HAP-1 (cell line): ENCODE measurements around the gene PSMD2.
"Not testable (repeated sequence)": the region's sequence is repeated elsewhere in the genome, so short reads cannot be mapped to it uniquely, and the experiment has no call there.

Experiments
- DNase-seq, 2 experiments: peaks; one replicate each; pipeline ENCODE4 v3.0.0-alpha.2; 2016 to 2020; ENCODE audit warnings: low spot score in 2 of 2
- H3K27me3 ChIP-seq: fragments of 250-450 bp; sonication (Bioruptor Pico); 2 replicates; pipeline ENCODE4 v1.5.1; 2020; ENCODE audit warnings: low read depth, mild to moderate bottlenecking, moderate library complexity
- H3K36me3 ChIP-seq: fragments of 250-450 bp; sonication (Bioruptor Pico); replicated peaks from 2 replicates; pipeline ENCODE4 v1.5.1; 2020; ENCODE audit warnings: mild to moderate bottlenecking
- H3K4me1 ChIP-seq: fragments of 250-450 bp; sonication (Bioruptor Pico); 2 replicates; pipeline ENCODE4 v1.5.1; 2020; ENCODE audit warnings: mild to moderate bottlenecking
- H3K4me3 ChIP-seq: fragments of 250-450 bp; sonication (Bioruptor Pico); 2 replicates; pipeline ENCODE4 v1.5.1; 2020; ENCODE audit warnings: mild to moderate bottlenecking, moderate library complexity
- H3K9me3 ChIP-seq: fragments of 250-450 bp; sonication (Bioruptor Pico); 2 replicates; pipeline ENCODE4 v1.5.1; 2020; ENCODE audit warnings: mild to moderate bottlenecking, moderate library complexity
- in situ Hi-C: fragments of 300-500 bp; cut with MboI; formaldehyde crosslinking; loops from 3 replicates; pipeline ENCODE4 v1.14.3; 2020; ENCODE audit warnings: low sequenced_read_pairs, inconsistent platforms, mixed read lengths

The PSMD2 gene

GRCh38 chr3:184261854-184262763 lies 36.9 kb upstream of the PSMD2 start:
- DNase-seq, result no peak
- H3K27me3 ChIP-seq, result peaks cover 13% of the 10 kb centered on the region
- H3K9me3 ChIP-seq, result no peaks in the 10 kb centered on the region
- H3K4me3 ChIP-seq, result peak overlapping the region; percentile 34
- H3K36me3 ChIP-seq, result no peaks in the 10 kb centered on the region
- in situ Hi-C loops, result no loop called here
- peaks cover 8% of the 10 kb centered on the region for H3K4me1 ChIP-seq

- no peak for DNase-seq
- H3K36me3 ChIP-seq, result no peaks in the 10 kb centered on the region
- H3K4me1 ChIP-seq, result peaks cover 8% of the 10 kb centered on the region
- H3K9me3 ChIP-seq, result no peaks in the 10 kb centered on the region
- in situ Hi-C loops, result no loop called here
- H3K27me3 ChIP-seq, result peaks cover 13% of the 10 kb centered on the region
- peak overlapping the region; percentile 34; the same call in 1 of the 2 replicates for H3K4me3 ChIP-seq
Observed at GRCh38 chr3:184262764-184263179, 36.3 kb upstream of the PSMD2 start.

- H3K9me3 ChIP-seq, H3K4me1 ChIP-seq, H3K27me3 ChIP-seq, in situ Hi-C loops, H3K4me3 ChIP-seq, DNase-seq, H3K36me3 ChIP-seq: not testable (repeated sequence)
Observed at GRCh38 chr3:184267249-184267648, 31.8 kb upstream of the PSMD2 start.

- no peak for DNase-seq
- Histone ChIP-seq H3K4me1 (no peaks in the 10 kb centered on the region), H3K4me3 (no peak overlapping the region), H3K36me3 (no peaks in the 10 kb centered on the region), H3K27me3 (no peaks in the 10 kb centered on the region), H3K9me3 (no peaks in the 10 kb centered on the region)
- in situ Hi-C loops, result no loop called here
Observed at GRCh38 chr3:184272269-184272668, 26.8 kb upstream of the PSMD2 start.

- no peaks in the 10 kb centered on the region for H3K36me3 ChIP-seq
- H3K27me3 ChIP-seq, result no peaks in the 10 kb centered on the region
- H3K9me3 ChIP-seq, result no peaks in the 10 kb centered on the region
- DNase-seq, result no peak
- in situ Hi-C loops, result no loop called here
- no peaks in the 10 kb centered on the region for H3K4me1 ChIP-seq
- no peak overlapping the region for H3K4me3 ChIP-seq
Observed at GRCh38 chr3:184275381-184275701, 23.7 kb upstream of the PSMD2 start.

- no peak for DNase-seq
- Histone ChIP-seq H3K36me3 (no peaks in the 10 kb centered on the region), H3K4me3 (no peak within 1 kb of the TSS), H3K27me3 (no peaks in the 10 kb centered on the region), H3K4me1 (no peaks in the 10 kb centered on the region), H3K9me3 (no peaks in the 10 kb centered on the region)
- in situ Hi-C loops, result no loop called here
Observed at GRCh38 chr3:184275961-184276910, 22.8 kb upstream of the PSMD2 start, which contains the start of gene ECE2. Gene ECE2 (plus strand): TSS chr3:184276022. CDS start chr3:184276154, 132 bp downstream.

- H3K4me1 ChIP-seq, result no peaks in the 10 kb centered on the region
- H3K4me3 ChIP-seq, result no peak overlapping the region
- H3K9me3 ChIP-seq, result no peaks in the 10 kb centered on the region
- no peaks in the 10 kb centered on the region for H3K27me3 ChIP-seq
- no peak for DNase-seq
- H3K36me3 ChIP-seq, result no peaks in the 10 kb centered on the region
- in situ Hi-C loops, result no loop called here
Observed at GRCh38 chr3:184277366-184277765, 21.7 kb upstream of the PSMD2 start.

GRCh38 chr3:184282941-184283340 lies 16.1 kb upstream of the PSMD2 start:
- Histone ChIP-seq H3K4me1 (no peaks in the 10 kb centered on the region), H3K9me3 (no peaks in the 10 kb centered on the region), H3K27me3 (no peaks in the 10 kb centered on the region), H3K4me3 (no peak overlapping the region), H3K36me3 (no peaks in the 10 kb centered on the region)
- in situ Hi-C loops, result no loop called here
- DNase-seq, result no peak

- Histone ChIP-seq H3K9me3 (no peaks in the 10 kb centered on the region), H3K4me1 (no peaks in the 10 kb centered on the region), H3K27me3 (no peaks in the 10 kb centered on the region), H3K36me3 (no peaks in the 10 kb centered on the region), H3K4me3 (no peak overlapping the region)
- DNase-seq, result no peak
- in situ Hi-C loops, result no loop called here
Observed at GRCh38 chr3:184283681-184284080, 15.4 kb upstream of the PSMD2 start.

GRCh38 chr3:184284696-184285095 lies 14.3 kb upstream of the PSMD2 start:
- H3K9me3 ChIP-seq, result no peaks in the 10 kb centered on the region
- H3K4me1 ChIP-seq, result no peaks in the 10 kb centered on the region
- H3K27me3 ChIP-seq, result no peaks in the 10 kb centered on the region; the same call in 1 of the 2 replicates
- DNase-seq, result peak; percentile 55 to 80
- no peaks in the 10 kb centered on the region for H3K36me3 ChIP-seq
- in situ Hi-C loops, result loop anchor here (5.0 kb wide), 1 partner anchor 392 kb away; no protein-coding TSS in a partner anchor
- H3K4me3 ChIP-seq, result no peak overlapping the region

- H3K9me3 ChIP-seq, result no peaks in the 10 kb centered on the region
- H3K36me3 ChIP-seq, result no peaks in the 10 kb centered on the region
- DNase-seq, result peak; percentile 45 to 83
- in situ Hi-C loops, result loop anchor here (5.0 kb wide), 1 partner anchor 397 kb away; no protein-coding TSS in a partner anchor
- no peaks in the 10 kb centered on the region; the same call in 1 of the 2 replicates for H3K27me3 ChIP-seq
- H3K4me1 ChIP-seq, result no peaks in the 10 kb centered on the region
- no peak overlapping the region for H3K4me3 ChIP-seq
Observed at GRCh38 chr3:184289426-184289938, 9.6 kb upstream of the PSMD2 start.

GRCh38 chr3:184290331-184290730 lies 8.7 kb upstream of the PSMD2 start:
- no peaks in the 10 kb centered on the region; the same call in 1 of the 2 replicates for H3K27me3 ChIP-seq
- H3K4me1 ChIP-seq, result no peaks in the 10 kb centered on the region
- H3K9me3 ChIP-seq, result no peaks in the 10 kb centered on the region
- H3K4me3 ChIP-seq, result no peak overlapping the region
- no peak for DNase-seq
- in situ Hi-C loops, result no loop called here
- H3K36me3 ChIP-seq, result no peaks in the 10 kb centered on the region

GRCh38 chr3:184291044-184291737 lies 7.8 kb upstream of the PSMD2 start:
- Histone ChIP-seq H3K36me3 (no peaks in the 10 kb centered on the region), H3K4me3 (no peak overlapping the region), H3K27me3 (no peaks in the 10 kb centered on the region; the same call in 1 of the 2 replicates), H3K9me3 (no peaks in the 10 kb centered on the region), H3K4me1 (no peaks in the 10 kb centered on the region)
- no peak for DNase-seq
- in situ Hi-C loops, result no loop called here
